OCI-LY7 (cell line): ENCODE measurements around the gene ZNF79. TPM values are rescaled to one million over a fixed set of nuclear protein-coding genes. Genes with fewer than 3 reads are reported as not detected.

Experiments used
- BruUV-seq: library from RNA; stranded (reverse); fragments of 400-500 nt; replicated peaks from 2 replicates; lab custom pipeline; 2021; lab: Mats Ljungman, UMichigan
- CTCF ChIA-PET: fragments of 300-600 bp; sonication (Branson Sonifier 250); formaldehyde crosslinking; loops from one replicate; lab custom pipeline; 2022; ENCODE audit warnings: antibody characterized with exemption; ENCODE audit not compliant: unreplicated experiment; lab: Charles Lee
- POLR2A ChIA-PET: fragments of 300-600 bp; sonication (Branson Sonifier 250); formaldehyde crosslinking; loops from one replicate; lab custom pipeline; 2022; ENCODE audit warnings: antibody characterized with exemption; lab: Charles Lee
- DNase-seq: peaks from one replicate; pipeline ENCODE4 v3.0.0-alpha.2; 2015; ENCODE audit warnings: low spot score
- H2AFZ ChIP-seq: fragments of 200-600 bp; sonication (generic), shearing (Covaris generic); 2 replicates; pipeline ENCODE4 v1.6.1; 2014; ENCODE audit warnings: mild to moderate bottlenecking, antibody characterized with exemption, low read length, moderate library complexity
- H3K27ac ChIP-seq: fragments of 200-600 bp; sonication (generic); 2 replicates; pipeline ENCODE4 v1.5.1; 2014; ENCODE audit warnings: mixed run types, low read depth, mild to moderate bottlenecking, moderate library complexity, low read length, inconsistent platforms; ENCODE audit not compliant: poor library complexity, severe bottlenecking
- H3K36me3 ChIP-seq: fragments of 200-600 bp; sonication (generic); 2 replicates; pipeline ENCODE4 v1.6.1; 2014; ENCODE audit warnings: mild to moderate bottlenecking, antibody characterized with exemption, low read length, moderate library complexity, mixed read lengths; ENCODE audit not compliant: insufficient read depth
- H3K4me1 ChIP-seq: fragments of 200-600 bp; sonication (generic); 2 replicates; pipeline ENCODE4 v1.5.1; 2014; ENCODE audit warnings: mild to moderate bottlenecking, low read length; ENCODE audit not compliant: insufficient read depth, poor library complexity, severe bottlenecking
- H3K4me2 ChIP-seq: fragments of 200-600 bp; sonication (generic); 2 replicates; pipeline ENCODE4 v1.6.1; 2014; ENCODE audit warnings: mild to moderate bottlenecking, low read length
- H3K4me3 ChIP-seq: fragments of 200-600 bp; sonication (generic); 2 replicates; pipeline ENCODE4 v1.5.1; 2014; ENCODE audit warnings: mild to moderate bottlenecking, low read depth, low read length; ENCODE audit not compliant: poor library complexity, severe bottlenecking
- H3K79me2 ChIP-seq: fragments of 200-600 bp; sonication (generic); 2 replicates; pipeline ENCODE4 v1.6.1; 2016; ENCODE audit warnings: low read depth, mild to moderate bottlenecking, low read length, moderate library complexity, mixed read lengths; ENCODE audit not compliant: insufficient read depth
- H3K9me2 ChIP-seq: fragments of 200-600 bp; sonication (generic); 2 replicates; pipeline ENCODE4 v1.6.1; 2016; ENCODE audit warnings: mild to moderate bottlenecking, low read length, mixed read lengths; ENCODE audit not compliant: insufficient read depth
- H3K9me3 ChIP-seq: fragments of 200-600 bp; sonication (generic); 2 replicates; pipeline ENCODE4 v1.6.1; 2014; ENCODE audit warnings: mild to moderate bottlenecking, mixed run types, low read length, mixed read lengths
- H4K20me1 ChIP-seq: fragments of 200-600 bp; sonication (generic); 2 replicates; pipeline ENCODE4 v1.6.1; 2014; ENCODE audit warnings: mild to moderate bottlenecking, antibody characterized with exemption, low read length, moderate library complexity, mixed read lengths; ENCODE audit not compliant: insufficient read depth
- EZH2phosphoT487 ChIP-seq: fragments of 200-600 bp; sonication (generic); IDR thresholded peaks from 2 replicates; pipeline ENCODE4 v1.6.1; 2018; ENCODE audit warnings: low read depth, borderline replicate concordance, mild to moderate bottlenecking, mixed run types, antibody characterized with exemption, low read length, moderate library complexity, mixed read lengths
- intact Hi-C: fragments of 100-400 bp; cut with micrococcal nuclease; formaldehyde crosslinking; loops from one replicate; pipeline ENCODE4 v1.10.0; 2022; ENCODE audit not compliant: unreplicated experiment
- total RNA-seq, 2 experiments: library from RNA; depleted of rRNA in 1 of 2; stranded (reverse); fragments of >200 nt in 1 of 2; shearing (Covaris generic) in 1 of 2; gene quantifications; 2 replicates each; pipeline ENCODE4 v1.2.3, GENCODE V29; 2014 to 2022
- TF ChIP-seq, protein P1 (sequence below): fragments of 200-600 bp; sonication (generic); conservative IDR thresholded peaks from 2 replicates; pipeline ENCODE4 v1.5.1; 2014; ENCODE audit warnings: mild to moderate bottlenecking, antibody characterized with exemption, low read length, moderate library complexity, mixed read lengths

ZNF79 gene
- total RNA-seq, 2 experiments from 2014 or later, result 9.4 to 14.9 TPM

DNA sequence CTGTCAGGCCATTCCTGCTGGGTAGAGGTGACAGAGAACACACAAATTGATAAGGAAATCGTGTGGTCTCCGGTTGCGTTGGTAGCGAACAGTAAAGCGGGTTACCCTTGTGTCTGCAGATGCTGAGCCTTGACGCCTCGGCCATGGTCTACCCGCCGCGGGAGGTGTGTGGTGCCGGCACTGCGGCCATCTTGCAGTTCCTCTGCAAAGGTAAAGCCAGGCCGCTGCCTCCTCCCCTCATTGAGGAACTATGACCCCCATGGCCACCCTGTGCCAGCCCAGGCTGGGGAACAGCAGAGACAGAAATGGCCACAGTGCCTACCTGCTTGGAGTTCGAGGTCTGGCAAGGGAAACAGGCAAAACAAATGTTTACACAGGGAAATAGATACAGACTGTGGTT, 43.4 kb downstream of the ZNF79 start:
- Histone ChIP-seq H3K4me2 (no peak overlapping the region), H3K36me3 (peaks cover 35% of the 10 kb centered on the region), H3K4me3 (no peak overlapping the region), H4K20me1 (no peaks in the 10 kb centered on the region), H3K9me3 (no peaks in the 10 kb centered on the region), H3K9me2 (no peaks in the 10 kb centered on the region), H3K4me1 (no peaks in the 10 kb centered on the region), H3K27ac (no peak overlapping the region), H2AFZ (no peak overlapping the region), H3K79me2 (no peaks in the 10 kb centered on the region)
- BruUV-seq, result no TSS peak
- no peak for DNase-seq
- TF ChIP-seq EZH2phosphoT487, result no peak
- TF ChIP-seq, protein P1, sequence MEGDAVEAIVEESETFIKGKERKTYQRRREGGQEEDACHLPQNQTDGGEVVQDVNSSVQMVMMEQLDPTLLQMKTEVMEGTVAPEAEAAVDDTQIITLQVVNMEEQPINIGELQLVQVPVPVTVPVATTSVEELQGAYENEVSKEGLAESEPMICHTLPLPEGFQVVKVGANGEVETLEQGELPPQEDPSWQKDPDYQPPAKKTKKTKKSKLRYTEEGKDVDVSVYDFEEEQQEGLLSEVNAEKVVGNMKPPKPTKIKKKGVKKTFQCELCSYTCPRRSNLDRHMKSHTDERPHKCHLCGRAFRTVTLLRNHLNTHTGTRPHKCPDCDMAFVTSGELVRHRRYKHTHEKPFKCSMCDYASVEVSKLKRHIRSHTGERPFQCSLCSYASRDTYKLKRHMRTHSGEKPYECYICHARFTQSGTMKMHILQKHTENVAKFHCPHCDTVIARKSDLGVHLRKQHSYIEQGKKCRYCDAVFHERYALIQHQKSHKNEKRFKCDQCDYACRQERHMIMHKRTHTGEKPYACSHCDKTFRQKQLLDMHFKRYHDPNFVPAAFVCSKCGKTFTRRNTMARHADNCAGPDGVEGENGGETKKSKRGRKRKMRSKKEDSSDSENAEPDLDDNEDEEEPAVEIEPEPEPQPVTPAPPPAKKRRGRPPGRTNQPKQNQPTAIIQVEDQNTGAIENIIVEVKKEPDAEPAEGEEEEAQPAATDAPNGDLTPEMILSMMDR, result no peak
- intact Hi-C loops, result no loop called here
- ChIA-PET CTCF (no interaction called here), POLR2A (no interaction called here)

DNA sequence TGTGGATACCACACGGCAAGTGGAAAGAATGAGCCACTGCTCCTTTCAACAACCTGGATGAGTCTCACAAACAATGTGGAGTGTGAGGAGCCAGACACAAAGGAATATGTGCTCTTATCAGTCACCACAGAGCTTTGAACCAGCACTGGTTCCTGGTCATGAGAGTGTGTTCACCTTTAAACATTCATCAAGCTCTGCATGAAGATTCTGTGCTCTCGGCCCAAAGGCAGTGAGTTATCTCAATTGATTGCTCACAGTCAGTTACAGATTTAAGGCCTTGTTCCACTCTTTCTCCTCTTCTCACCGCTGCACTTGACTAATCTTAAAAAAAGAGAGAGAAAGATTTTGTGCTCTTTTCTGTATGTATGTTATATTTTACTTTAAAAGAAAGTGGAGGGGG, 46.5 kb downstream of the ZNF79 start:
- H3K36me3 ChIP-seq, result peaks cover 26% of the 10 kb centered on the region
- no TSS peak for BruUV-seq
- intact Hi-C loops, result no loop called here
- no peaks in the 10 kb centered on the region for H3K79me2 ChIP-seq
- no peak overlapping the region for H3K27ac ChIP-seq
- H3K9me2 ChIP-seq, result no peaks in the 10 kb centered on the region
- ChIA-PET CTCF (interaction anchor here (0.9 kb wide), 1 partner anchor 15 kb away, joined by 4 read pairs; no protein-coding TSS in a partner anchor), POLR2A (interaction anchor here (0.5 kb wide), 1 partner anchor 22 kb away, joined by 3 read pairs; no protein-coding TSS in a partner anchor)
- no peaks in the 10 kb centered on the region for H4K20me1 ChIP-seq
- H3K9me3 ChIP-seq, result no peaks in the 10 kb centered on the region
- no peak overlapping the region for H3K4me3 ChIP-seq
- no peak overlapping the region for H2AFZ ChIP-seq
- no peak for DNase-seq
- H3K4me2 ChIP-seq, result no peak overlapping the region
- H3K4me1 ChIP-seq, result no peaks in the 10 kb centered on the region
- TF ChIP-seq, protein P1, result no peak
- no peak for TF ChIP-seq EZH2phosphoT487

DNA sequence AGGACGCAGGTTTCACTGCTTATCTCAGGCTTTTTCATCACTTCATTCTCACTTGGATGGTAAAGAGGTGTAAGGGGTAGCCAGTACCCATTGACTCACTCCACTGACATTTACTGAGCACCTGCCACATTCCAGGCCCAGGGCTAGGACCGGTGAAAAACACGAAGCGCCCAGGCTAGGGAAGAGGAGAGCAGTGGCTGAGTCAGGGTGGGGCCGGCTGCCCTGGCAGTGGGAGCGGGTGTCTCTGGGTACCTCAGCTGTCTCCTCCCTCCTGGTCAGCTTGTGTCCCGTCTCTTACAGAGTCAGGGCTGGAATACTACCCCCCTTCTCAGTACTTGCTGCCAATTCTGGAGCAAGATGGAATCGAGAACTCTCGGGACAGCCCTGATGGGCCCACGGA, 49.3 kb downstream of the ZNF79 start:
- H3K4me1 ChIP-seq, result no peaks in the 10 kb centered on the region
- no peak overlapping the region for H2AFZ ChIP-seq
- peaks cover 20% of the 10 kb centered on the region for H3K36me3 ChIP-seq
- H3K27ac ChIP-seq, result no peak overlapping the region
- BruUV-seq, result no TSS peak
- no peaks in the 10 kb centered on the region for H4K20me1 ChIP-seq
- H3K4me2 ChIP-seq, result no peak overlapping the region
- TF ChIP-seq, protein P1, result no peak
- TF ChIP-seq EZH2phosphoT487, result no peak
- ChIA-PET POLR2A (interaction anchor here (0.6 to 1.4 kb wide), 2 partner anchors 18 to 258 kb away, joined by 3 to 4 read pairs; no protein-coding TSS in a partner anchor), CTCF (no interaction called here)
- intact Hi-C loops, result no loop called here
- H3K9me2 ChIP-seq, result no peaks in the 10 kb centered on the region
- no peaks in the 10 kb centered on the region for H3K79me2 ChIP-seq
- no peaks in the 10 kb centered on the region for H3K9me3 ChIP-seq
- no peak overlapping the region for H3K4me3 ChIP-seq
- DNase-seq, result no peak
